ENCODE data around the gene ZFPM1.

DNA sequence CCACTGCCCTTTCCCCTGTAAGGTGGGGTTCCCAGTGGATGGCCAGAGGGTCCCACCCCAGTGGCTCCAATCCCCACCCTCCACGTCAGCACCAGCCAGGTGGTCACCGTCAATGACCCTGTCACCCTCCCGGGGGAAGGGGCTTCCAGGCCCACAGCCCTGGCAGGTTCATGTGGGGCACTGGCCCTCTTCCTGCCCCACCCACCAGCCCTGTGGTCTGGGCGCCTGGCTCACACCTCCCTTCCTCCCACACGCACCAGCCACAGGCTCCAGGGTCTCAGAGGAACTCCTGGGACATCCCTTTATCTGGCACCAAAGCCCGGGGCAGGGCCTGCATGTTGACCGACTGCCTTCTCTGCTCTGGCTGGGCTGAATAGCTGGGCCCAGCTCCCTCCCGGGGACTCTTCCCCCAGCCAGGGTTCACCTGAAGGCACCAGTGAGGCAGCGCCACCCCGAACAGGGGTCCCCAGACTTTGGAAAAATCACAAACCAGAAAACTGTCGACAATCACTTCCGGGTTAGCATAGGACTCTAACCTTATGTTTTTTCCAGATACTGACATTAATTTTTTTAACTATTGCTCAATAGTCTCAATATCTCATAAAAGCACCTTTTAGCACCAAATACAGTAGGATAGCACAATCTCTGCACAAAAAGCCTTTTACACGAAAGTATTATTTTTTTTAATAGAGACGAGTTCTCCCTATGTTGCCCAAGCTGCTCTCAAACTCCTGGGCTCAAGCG, 95.2 kb downstream of the ZFPM1 start:
- TF ChIP-seq, protein P1, sequence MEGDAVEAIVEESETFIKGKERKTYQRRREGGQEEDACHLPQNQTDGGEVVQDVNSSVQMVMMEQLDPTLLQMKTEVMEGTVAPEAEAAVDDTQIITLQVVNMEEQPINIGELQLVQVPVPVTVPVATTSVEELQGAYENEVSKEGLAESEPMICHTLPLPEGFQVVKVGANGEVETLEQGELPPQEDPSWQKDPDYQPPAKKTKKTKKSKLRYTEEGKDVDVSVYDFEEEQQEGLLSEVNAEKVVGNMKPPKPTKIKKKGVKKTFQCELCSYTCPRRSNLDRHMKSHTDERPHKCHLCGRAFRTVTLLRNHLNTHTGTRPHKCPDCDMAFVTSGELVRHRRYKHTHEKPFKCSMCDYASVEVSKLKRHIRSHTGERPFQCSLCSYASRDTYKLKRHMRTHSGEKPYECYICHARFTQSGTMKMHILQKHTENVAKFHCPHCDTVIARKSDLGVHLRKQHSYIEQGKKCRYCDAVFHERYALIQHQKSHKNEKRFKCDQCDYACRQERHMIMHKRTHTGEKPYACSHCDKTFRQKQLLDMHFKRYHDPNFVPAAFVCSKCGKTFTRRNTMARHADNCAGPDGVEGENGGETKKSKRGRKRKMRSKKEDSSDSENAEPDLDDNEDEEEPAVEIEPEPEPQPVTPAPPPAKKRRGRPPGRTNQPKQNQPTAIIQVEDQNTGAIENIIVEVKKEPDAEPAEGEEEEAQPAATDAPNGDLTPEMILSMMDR (IDR thresholded peaks at IDR 0.05 in 8 of 11, conservative IDR thresholded peaks at IDR 0.05 in 3 of 11), result no peak
- no peak for TF ChIP-seq POLR2A (IDR thresholded peaks at IDR 0.05)
